ENCODE measurements around the gene CHRNB1. TPM values are rescaled to one million over a fixed set of nuclear protein-coding genes. Genes with fewer than 3 reads are reported as not detected.

CHRNB1 gene
- total and polyA plus RNA-seq, 4 donors = 7.0 to 11.9 (median 10.6) TPM

DNA sequence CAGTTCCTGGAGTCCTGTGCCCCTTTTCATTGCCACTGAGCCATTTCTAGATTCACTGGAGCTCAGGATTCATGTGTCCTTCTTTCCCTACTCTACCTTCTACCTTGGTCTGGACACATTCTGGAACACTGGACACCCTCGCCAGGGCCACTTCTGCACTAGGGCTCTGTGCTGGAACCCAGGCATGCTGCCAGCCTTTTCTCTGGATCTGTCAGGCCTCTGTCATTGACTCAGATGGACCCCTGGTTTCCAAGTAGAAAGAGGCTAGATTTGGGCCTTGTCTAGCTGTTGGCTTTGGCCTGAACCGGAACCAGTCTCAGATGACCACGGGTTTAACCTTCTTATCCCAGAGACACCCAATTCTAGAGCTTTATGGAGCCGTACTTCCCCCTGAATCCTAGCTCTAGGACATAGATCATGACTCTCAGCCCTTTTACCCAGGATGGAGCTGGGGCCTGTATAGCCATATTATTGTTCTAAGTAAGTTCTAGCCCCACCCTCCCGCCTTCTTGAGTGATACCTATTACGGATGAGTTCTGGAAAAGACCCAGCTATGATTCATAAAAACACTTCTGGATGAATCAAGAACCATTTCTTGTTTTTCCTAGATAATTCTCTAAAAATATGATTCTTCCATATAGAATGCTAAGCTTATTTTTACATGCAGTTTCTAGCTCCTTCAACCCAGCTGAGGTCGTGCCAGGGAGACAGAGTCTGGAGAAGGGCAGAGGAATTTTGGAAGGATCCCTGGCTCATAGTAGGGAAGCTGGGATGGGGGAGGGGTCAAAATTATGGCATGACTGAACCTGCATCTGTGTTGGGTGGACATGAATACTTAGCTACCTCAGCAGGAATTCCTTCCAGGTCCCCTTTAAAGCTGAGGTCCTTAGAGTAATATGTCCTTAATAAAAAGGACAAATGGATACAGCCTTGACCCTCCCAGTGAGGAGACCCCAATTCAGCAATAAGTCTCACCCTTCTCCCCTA lies 1.1 kb upstream of the CHRNB1 start:
- TF ChIP-seq, protein P1, sequence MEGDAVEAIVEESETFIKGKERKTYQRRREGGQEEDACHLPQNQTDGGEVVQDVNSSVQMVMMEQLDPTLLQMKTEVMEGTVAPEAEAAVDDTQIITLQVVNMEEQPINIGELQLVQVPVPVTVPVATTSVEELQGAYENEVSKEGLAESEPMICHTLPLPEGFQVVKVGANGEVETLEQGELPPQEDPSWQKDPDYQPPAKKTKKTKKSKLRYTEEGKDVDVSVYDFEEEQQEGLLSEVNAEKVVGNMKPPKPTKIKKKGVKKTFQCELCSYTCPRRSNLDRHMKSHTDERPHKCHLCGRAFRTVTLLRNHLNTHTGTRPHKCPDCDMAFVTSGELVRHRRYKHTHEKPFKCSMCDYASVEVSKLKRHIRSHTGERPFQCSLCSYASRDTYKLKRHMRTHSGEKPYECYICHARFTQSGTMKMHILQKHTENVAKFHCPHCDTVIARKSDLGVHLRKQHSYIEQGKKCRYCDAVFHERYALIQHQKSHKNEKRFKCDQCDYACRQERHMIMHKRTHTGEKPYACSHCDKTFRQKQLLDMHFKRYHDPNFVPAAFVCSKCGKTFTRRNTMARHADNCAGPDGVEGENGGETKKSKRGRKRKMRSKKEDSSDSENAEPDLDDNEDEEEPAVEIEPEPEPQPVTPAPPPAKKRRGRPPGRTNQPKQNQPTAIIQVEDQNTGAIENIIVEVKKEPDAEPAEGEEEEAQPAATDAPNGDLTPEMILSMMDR (IDR thresholded peaks at IDR 0.05; ENCODE audit: control extremely low read depth, extremely low read depth) = no peak
- Histone ChIP-seq H3K9ac (ENCODE audit: insufficient read depth in 1 of 2, low read length in 2 of 2) (no peak overlapping the region), H3K4me3 (no peak overlapping the region), H3K27ac (ENCODE audit: low read depth in 1 of 2, low read length in 1 of 2) (no peak overlapping the region), H3K36me3 (ENCODE audit: control insufficient read depth in 4 of 4, insufficient read depth in 4 of 4, low read length in 4 of 4) (no peaks in the 10 kb centered on the region), H3K9me3 (ENCODE audit: control insufficient read depth in 4 of 4, insufficient read depth in 3 of 4, low read length in 3 of 4) (no peaks in the 10 kb centered on the region), H3K27me3 (ENCODE audit: control insufficient read depth in 3 of 3, insufficient read depth in 3 of 3, low read length in 2 of 3) (peaks cover 0 to 48% (median 46%) of the 10 kb centered on the region in 3 donors), H3K4me1 (ENCODE audit: control insufficient read depth in 5 of 5, insufficient read depth in 5 of 5, low read length in 5 of 5) (peaks cover 0 to 20% (median 7%) of the 10 kb centered on the region in 5 donors)
- DNase-seq (no peak), ATAC-seq (ENCODE audit: insufficient read depth, low FRiP score) (no peak)
- 82 to 87% methylated on average over 7 of the region's 7 CpGs for WGBS, 2 donors

DNA sequence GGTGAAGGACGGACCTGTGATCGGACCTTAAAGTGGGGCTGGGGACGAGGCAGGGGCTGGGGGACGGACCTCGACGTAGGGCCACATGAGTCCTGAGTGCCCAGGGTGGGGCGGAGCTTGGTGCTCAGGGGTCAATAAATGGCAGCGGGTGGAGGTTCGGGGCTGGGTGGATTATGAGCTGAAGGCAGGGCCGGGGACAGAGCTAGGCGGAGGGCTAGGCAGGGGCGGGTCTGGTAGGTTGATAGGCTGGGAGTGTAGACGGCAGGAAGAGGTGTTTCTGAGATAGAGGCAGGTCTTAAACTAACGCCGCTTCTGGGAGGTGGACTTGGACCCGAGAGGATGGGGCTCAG lies 733 bp downstream of the CHRNB1 start:
- ATAC-seq (ENCODE audit: insufficient read depth, low FRiP score) = peak; percentile 37
- H3K27ac ChIP-seq (ENCODE audit: low read depth in 1 of 2, low read length in 1 of 2) = no peak overlapping the region
- peaks cover 0 to 41% (median 34%) of the 10 kb centered on the region in 3 donors for H3K27me3 ChIP-seq (ENCODE audit: control insufficient read depth in 3 of 3, insufficient read depth in 3 of 3, low read length in 2 of 3)
- H3K4me1 ChIP-seq (ENCODE audit: control insufficient read depth in 5 of 5, insufficient read depth in 5 of 5, low read length in 5 of 5) = peaks cover 0 to 10% (median 3%) of the 10 kb centered on the region in 5 donors
- H3K9me3 ChIP-seq (ENCODE audit: control insufficient read depth in 4 of 4, insufficient read depth in 3 of 4, low read length in 3 of 4) = no peaks in the 10 kb centered on the region
- H3K36me3 ChIP-seq (ENCODE audit: control insufficient read depth in 4 of 4, insufficient read depth in 4 of 4, low read length in 4 of 4) = no peaks in the 10 kb centered on the region
- WGBS, 2 donors = 3 to 5% methylated on average over 16 of the region's 16 CpGs
- H3K9ac ChIP-seq (ENCODE audit: insufficient read depth in 1 of 2, low read length in 2 of 2) = no peak overlapping the region
- TF ChIP-seq, protein P1 (IDR thresholded peaks at IDR 0.05; ENCODE audit: control extremely low read depth, extremely low read depth) = no peak
- no peak overlapping the region for H3K4me3 ChIP-seq
- no peak for DNase-seq

DNA sequence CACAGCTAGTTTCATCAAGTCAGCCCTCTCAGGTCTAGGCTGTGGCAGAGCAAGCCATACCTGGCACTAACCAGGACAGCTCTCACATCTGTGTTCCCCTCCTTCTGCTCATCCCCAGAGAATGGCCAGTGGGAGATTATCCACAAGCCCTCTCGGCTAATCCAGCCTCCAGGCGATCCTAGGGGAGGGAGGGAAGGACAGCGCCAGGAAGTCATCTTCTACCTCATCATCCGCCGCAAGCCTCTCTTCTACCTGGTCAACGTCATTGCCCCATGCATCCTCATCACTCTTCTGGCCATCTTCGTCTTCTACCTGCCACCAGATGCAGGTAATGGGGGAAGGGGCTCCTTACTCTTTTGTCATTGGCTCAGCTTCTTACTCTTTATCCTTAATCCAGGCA lies 3.6 kb downstream of the CHRNB1 start:
- H3K27me3 ChIP-seq (ENCODE audit: control insufficient read depth in 3 of 3, insufficient read depth in 3 of 3, low read length in 2 of 3) = peaks cover 0 to 35% (median 32%) of the 10 kb centered on the region in 3 donors
- no peak for DNase-seq
- H3K9me3 ChIP-seq (ENCODE audit: control insufficient read depth in 4 of 4, insufficient read depth in 3 of 4, low read length in 3 of 4) = no peaks in the 10 kb centered on the region
- no peak overlapping the region for H3K4me3 ChIP-seq
- WGBS, 2 donors = 91 to 92% methylated on average over 7 of the region's 7 CpGs
- TF ChIP-seq, protein P1 (IDR thresholded peaks at IDR 0.05; ENCODE audit: control extremely low read depth, extremely low read depth) = no peak
- no peaks in the 10 kb centered on the region for H3K36me3 ChIP-seq (ENCODE audit: control insufficient read depth in 4 of 4, insufficient read depth in 4 of 4, low read length in 4 of 4)
- H3K4me1 ChIP-seq (ENCODE audit: control insufficient read depth in 5 of 5, insufficient read depth in 5 of 5, low read length in 5 of 5) = peaks cover 0 to 5% (median 0%) of the 10 kb centered on the region in 5 donors
- ATAC-seq (ENCODE audit: insufficient read depth, low FRiP score) = no peak
- H3K27ac ChIP-seq (ENCODE audit: low read depth in 1 of 2, low read length in 1 of 2) = no peak overlapping the region
- H3K9ac ChIP-seq (ENCODE audit: insufficient read depth in 1 of 2, low read length in 2 of 2) = no peak overlapping the region
